Raji (cell line): ENCODE measurements around the gene GNL3.

ENCODE experiments used
- POLR2A ChIP-seq: IDR thresholded peaks from 2 replicates; pipeline ENCODE4 v1.6.1; 2011; ENCODE audit warnings: low read depth, low read length, control low read depth; ENCODE audit not compliant: insufficient read depth

The GNL3 gene

GRCh38 chr3:52733256-52733891 is 47.5 kb downstream of the GNL3 start:
- no peak for TF ChIP-seq POLR2A

GRCh38 chr3:52739730-52740129 is 53.9 kb downstream of the GNL3 start:
- TF ChIP-seq POLR2A = no peak

GRCh38 chr3:52742418-52743041 is 56.7 kb downstream of the GNL3 start:
- TF ChIP-seq POLR2A = no peak

DNA sequence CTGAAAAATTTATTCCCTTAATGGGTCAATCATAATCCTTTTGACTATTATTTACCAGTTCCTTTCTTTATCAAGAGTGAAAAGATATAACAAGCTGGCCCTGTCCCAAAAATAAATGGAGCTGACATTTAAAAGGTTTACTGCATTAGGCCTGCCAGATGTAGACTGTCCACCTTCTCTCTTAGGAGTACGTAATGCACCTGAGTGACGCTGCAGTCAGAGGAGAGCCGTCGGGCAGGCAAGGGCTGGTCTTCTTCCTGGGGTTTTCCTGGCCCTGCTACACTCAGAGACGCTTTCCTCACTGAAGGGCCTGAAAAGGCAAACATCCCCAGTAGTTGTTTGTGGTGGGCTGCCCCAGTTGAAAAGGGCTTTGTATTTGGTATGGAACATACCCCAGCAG is 57.3 kb downstream of the GNL3 start:
- no peak for TF ChIP-seq POLR2A

DNA sequence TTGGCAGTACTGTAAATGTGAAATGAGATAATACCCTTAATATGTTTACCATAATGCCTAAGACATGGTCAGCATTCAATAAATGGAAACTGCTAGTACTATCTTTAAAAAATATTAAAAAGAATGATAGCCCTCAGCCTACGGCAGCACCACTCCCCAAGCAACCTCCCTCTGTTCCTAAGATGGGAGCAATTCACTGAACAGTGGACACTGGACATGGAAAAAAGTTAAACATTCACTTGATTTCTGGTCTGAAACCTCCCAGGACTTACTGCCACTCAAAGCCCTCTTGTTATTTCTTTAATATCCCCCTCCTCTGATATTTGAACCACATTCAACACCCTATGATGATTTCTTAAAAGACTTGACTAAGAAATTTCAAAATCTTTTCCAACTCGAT is 57.9 kb downstream of the GNL3 start:
- no peak for TF ChIP-seq POLR2A
